B cell (primary cell): ENCODE data around the gene NPBWR2. TPM values are rescaled to one million over a fixed set of nuclear protein-coding genes. Genes with fewer than 3 reads are reported as not detected.

Experiments used
- ATAC-seq: fragments of 200-7000 bp; cut with Tn5 transposase; one replicate; pipeline ENCODE4 v1.10.0; 2021; ENCODE audit warnings: low read depth, mild to moderate bottlenecking, moderate number of reproducible peaks, moderate library complexity
- CTCF ChIA-PET: fragments of 350-600 bp; sonication (Branson Sonifier 250); formaldehyde crosslinking; loops from one replicate; lab custom pipeline; 2021; ENCODE audit warnings: antibody characterized with exemption, inconsistent platforms; lab: Charles Lee
- POLR2A ChIA-PET: fragments of 350-600 bp; sonication (Branson Sonifier 250); formaldehyde crosslinking; loops from one replicate; lab custom pipeline; 2021; ENCODE audit warnings: antibody characterized with exemption; lab: Charles Lee
- DNase-seq: peaks from one replicate; pipeline ENCODE4 v3.0.0; 2013
- H2AFZ ChIP-seq: 2 replicates; pipeline ENCODE4 v1.6.1; 2012; ENCODE audit warnings: mild to moderate bottlenecking, low read depth, low read length; ENCODE audit not compliant: insufficient read depth, poor library complexity, severe bottlenecking
- H3K27ac ChIP-seq, 2 donors: 1 replicate in 1 of 2; 2 replicates in 1 of 2; pipeline ENCODE4 v1.5.1; 2012 to 2013; ENCODE audit warnings: low read length in 2 of 2, mild to moderate bottlenecking in 2 of 2, moderate library complexity in 1 of 2
- H3K27me3 ChIP-seq, 4 experiments: fragments of 200-600 bp in 1 of 4; sonication (generic) in 1 of 4; replicated peaks in 1 of 4; 1 replicate in 2 of 4; 2 replicates in 2 of 4; pipeline versions ENCODE4 v1.6.1 to v1.7.0; 2013 to 2016; ENCODE audit warnings: low read length in 3 of 4, mild to moderate bottlenecking in 2 of 4, mixed read lengths in 1 of 4, moderate library complexity in 1 of 4; ENCODE audit not compliant: insufficient read depth in 4 of 4, control insufficient read depth in 3 of 4; ENCODE audit errors: control extremely low read depth in 1 of 4
- H3K36me3 ChIP-seq, 2 experiments: replicated peaks in 1 of 2; 1 replicate in 1 of 2; 2 replicates in 1 of 2; pipeline versions ENCODE4 v1.6.1 to v1.7.1; 2013; ENCODE audit warnings: low read length in 1 of 2; ENCODE audit not compliant: insufficient read depth in 2 of 2, control insufficient read depth in 1 of 2; ENCODE audit errors: control extremely low read depth in 1 of 2, extremely low read depth in 1 of 2
- H3K4me1 ChIP-seq, 2 donors: fragments of 200-600 bp in 1 of 2; sonication (generic) in 1 of 2; 1 replicate in 1 of 2; 2 replicates in 1 of 2; pipeline versions ENCODE4 v1.5.1 to v1.6.1; 2013 to 2017; ENCODE audit warnings: low read length in 2 of 2; ENCODE audit not compliant: control insufficient read depth in 2 of 2, insufficient read depth in 2 of 2
- H3K4me2 ChIP-seq: replicated peaks from 2 replicates; pipeline ENCODE3; 2012; ENCODE audit warnings: mild to moderate bottlenecking, low read depth, low read length; ENCODE audit not compliant: poor library complexity, severe bottlenecking
- H3K4me3 ChIP-seq, 5 experiments: fragments of 200-600 bp in 1 of 5; sonication (generic) in 1 of 5; 1 replicate in 3 of 5; 2 replicates in 2 of 5; pipeline versions ENCODE4 v1.5.1 to v1.7.0; 2011 to 2016; ENCODE audit warnings: low read length in 4 of 5, mild to moderate bottlenecking in 4 of 5, low read depth in 2 of 5, control low read depth in 1 of 5, moderate library complexity in 1 of 5; ENCODE audit not compliant: insufficient read depth in 1 of 5; ENCODE audit errors: control extremely low read depth in 1 of 5, extremely low read depth in 1 of 5
- H3K79me2 ChIP-seq: fragments of 200-600 bp; sonication (generic); one replicate; pipeline ENCODE4 v1.6.0; 2016; ENCODE audit warnings: low read length; ENCODE audit not compliant: control insufficient read depth, insufficient read depth
- H3K9ac ChIP-seq: fragments of 200-600 bp; sonication (generic); 2 replicates; pipeline ENCODE4 v1.6.1; 2017; ENCODE audit warnings: mild to moderate bottlenecking, low read length, moderate library complexity
- H3K9me3 ChIP-seq, 3 donors: one replicate each; pipeline versions ENCODE4 v1.6.1 to v1.7.1; 2013; ENCODE audit warnings: low read length in 2 of 3; ENCODE audit not compliant: control insufficient read depth in 2 of 3, insufficient read depth in 1 of 3; ENCODE audit errors: control extremely low read depth in 1 of 3
- H4K20me1 ChIP-seq: 2 replicates; pipeline ENCODE4 v1.6.0; 2012; ENCODE audit warnings: mild to moderate bottlenecking, low read length; ENCODE audit not compliant: insufficient read depth, control insufficient read depth, poor library complexity, severe bottlenecking
- H3K27ac Mint-ChIP-seq: one replicate; pipeline ENCODE4 v1.8.0; 2021; ENCODE audit warnings: mixed read lengths
- H3K27me3 Mint-ChIP-seq: one replicate; pipeline ENCODE4 v1.8.0; 2021; ENCODE audit warnings: mixed read lengths
- H3K4me1 Mint-ChIP-seq: one replicate; pipeline ENCODE4 v1.8.0; 2021; ENCODE audit warnings: mixed read lengths
- H3K4me3 Mint-ChIP-seq: one replicate; pipeline ENCODE4 v1.8.0; 2021; ENCODE audit warnings: mixed read lengths
- H3K9me3 Mint-ChIP-seq: one replicate; pipeline ENCODE4 v1.8.0; 2022; ENCODE audit warnings: mixed read lengths; ENCODE audit not compliant: insufficient read depth
- EZH2 ChIP-seq: IDR thresholded peaks from 2 replicates; pipeline ENCODE4 v1.6.1; 2012; ENCODE audit warnings: borderline replicate concordance, low read depth, mild to moderate bottlenecking, moderate library complexity, low read length; ENCODE audit not compliant: insufficient read depth, poor library complexity, severe bottlenecking
- WGBS: methylation state at CpG from one replicate; pipeline ENCODE4 v1.1.5; 2013; ENCODE audit warnings: missing lambda C conversion rate; ENCODE audit not compliant: insufficient coverage; 5-methylcytosine and 5-hydroxymethylcytosine counted together
- intact Hi-C: fragments of 100-400 bp; cut with micrococcal nuclease; formaldehyde crosslinking; loops from one replicate; pipeline ENCODE4 v1.10.0; 2022
- polyA plus RNA-seq: library from polyadenylated mRNA; depleted of rRNA; stranded (reverse); fragments of >200 nt; gene quantifications from 2 replicates; pipeline ENCODE4 v1.2.3, GENCODE V29; 2012
- total RNA-seq, 2 donors: library from RNA; stranded (reverse); fragments of 120-200 nt in 1 of 2; gene quantifications; 1 replicate in 1 of 2; 2 replicates in 1 of 2; pipeline versions ENCODE4 v1.2.3 to v1.2.4, GENCODE V29; 2013 to 2022
- TF ChIP-seq, protein P1 (sequence below): fragments of 200-600 bp; IDR thresholded peaks from one replicate; pipeline ENCODE4 v1.8.0; 2022; ENCODE audit warnings: antibody characterized with exemption, mild to moderate bottlenecking

The NPBWR2 gene
- total and polyA plus RNA-seq, 2 donors (not counting 1 experiment from before 2014, with no cell fraction given) = 0.21 TPM; not detected in 1

GRCh38 chr20:64076061-64076997 lies 31.0 kb downstream of the NPBWR2 start:
- H3K27me3 Mint-ChIP-seq = no peaks in the 10 kb centered on the region
- intact Hi-C loops = loop anchor here (2.0 to 5.0 kb wide), 3 partner anchors 119 to 212 kb away; partner anchors contain the start of genes PCMTD2, TPD52L2 and UCKL1
- ATAC-seq = no peak
- Histone ChIP-seq H3K4me3 (peak overlapping the region; percentile 80 to 98 (median 96)), H3K4me1 (peaks cover 27 to 69% of the 10 kb centered on the region in 2 donors), H3K4me2 (peak overlapping the region; percentile 96), H3K27ac (peak overlapping the region; percentile 77 to 83), H4K20me1 (peaks cover 67% of the 10 kb centered on the region), H3K9ac (peak overlapping the region; percentile 85), H3K36me3 (peaks cover 0 to 48% of the 10 kb centered on the region in 2 experiments), H2AFZ (no peak overlapping the region), H3K79me2 (peaks cover 20% of the 10 kb centered on the region), H3K9me3 (no peaks in the 10 kb centered on the region), H3K27me3 (no peaks in the 10 kb centered on the region)
- no peak for TF ChIP-seq EZH2
- TF ChIP-seq, protein P1, sequence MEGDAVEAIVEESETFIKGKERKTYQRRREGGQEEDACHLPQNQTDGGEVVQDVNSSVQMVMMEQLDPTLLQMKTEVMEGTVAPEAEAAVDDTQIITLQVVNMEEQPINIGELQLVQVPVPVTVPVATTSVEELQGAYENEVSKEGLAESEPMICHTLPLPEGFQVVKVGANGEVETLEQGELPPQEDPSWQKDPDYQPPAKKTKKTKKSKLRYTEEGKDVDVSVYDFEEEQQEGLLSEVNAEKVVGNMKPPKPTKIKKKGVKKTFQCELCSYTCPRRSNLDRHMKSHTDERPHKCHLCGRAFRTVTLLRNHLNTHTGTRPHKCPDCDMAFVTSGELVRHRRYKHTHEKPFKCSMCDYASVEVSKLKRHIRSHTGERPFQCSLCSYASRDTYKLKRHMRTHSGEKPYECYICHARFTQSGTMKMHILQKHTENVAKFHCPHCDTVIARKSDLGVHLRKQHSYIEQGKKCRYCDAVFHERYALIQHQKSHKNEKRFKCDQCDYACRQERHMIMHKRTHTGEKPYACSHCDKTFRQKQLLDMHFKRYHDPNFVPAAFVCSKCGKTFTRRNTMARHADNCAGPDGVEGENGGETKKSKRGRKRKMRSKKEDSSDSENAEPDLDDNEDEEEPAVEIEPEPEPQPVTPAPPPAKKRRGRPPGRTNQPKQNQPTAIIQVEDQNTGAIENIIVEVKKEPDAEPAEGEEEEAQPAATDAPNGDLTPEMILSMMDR = no peak
- POLR2A ChIA-PET = interaction anchor here (3.7 to 5.5 kb wide), 2 partner anchors 11 to 23 kb away, joined by 24 to 55 read pairs; no protein-coding TSS in a partner anchor
- CTCF ChIA-PET = interaction anchor here (0.7 to 11.8 kb wide), 4 partner anchors 14 to 579 kb away, joined by 3 to 220 read pairs (median 34); partner anchors contain the start of gene TCEA2
- peak overlapping the region; percentile 39 for H3K4me3 Mint-ChIP-seq
- H3K4me1 Mint-ChIP-seq = peaks cover 54% of the 10 kb centered on the region
- DNase-seq = no peak
- H3K9me3 Mint-ChIP-seq = no peaks in the 10 kb centered on the region
- H3K27ac Mint-ChIP-seq = peak overlapping the region; percentile 92
- 80% methylated on average over 18 of the region's 22 CpGs for WGBS
